Dermis blood vessel endothelial cell (primary cell): ENCODE data around the gene GCNT4. TPM values are rescaled to one million over a fixed set of nuclear protein-coding genes. Genes with fewer than 3 reads are reported as not detected.

Experiments used
- DNase-seq: peaks from one replicate; pipeline ENCODE4 v3.0.0; 2010
- total RNA-seq: library from RNA; depleted of rRNA; stranded (reverse); fragments of >200 nt; gene quantifications from 2 replicates; pipeline ENCODE4 v1.2.3, GENCODE V29; 2014

The GCNT4 gene
- total RNA-seq, 1 donor from 2014 or later = 0.34 TPM

- no peak for DNase-seq
Observed at GRCh38 chr5:75012748-75013147, 39.6 kb downstream of the GCNT4 start.

GRCh38 chr5:75010838-75011237 lies 41.5 kb downstream of the GCNT4 start:
- no peak for DNase-seq

- no peak for DNase-seq
Observed at GRCh38 chr5:75009556-75010345, 42.6 kb downstream of the GCNT4 start.

GRCh38 chr5:75006865-75007822 lies 45.2 kb downstream of the GCNT4 start:
- no peak for DNase-seq

- DNase-seq = no peak
Observed at GRCh38 chr5:75005561-75005960, 46.8 kb downstream of the GCNT4 start.

Other genes starting within 250 kb of the GCNT4 start
- 4.0 and 4.9 TPM in 2 replicates for gene FAM169A, start 186.2 kb downstream of the GCNT4 start, total RNA-seq
- 0.05 TPM in 1 of 2 replicates, not detected in the other for gene ANKRD31, start 184.3 kb upstream of the GCNT4 start, total RNA-seq